Gastrocnemius medialis (tissue), 4 donors: ENCODE results near the gene ZNF804A. TPM values are rescaled to one million over a fixed set of nuclear protein-coding genes. Genes with fewer than 3 reads are reported as not detected.

Source experiments
- ATAC-seq, 2 donors: fragments of 150-250 bp; one replicate each; pipeline ENCODE4 v1.9.1; 2016
- DNase-seq, 2 donors: peaks; one replicate each; pipeline ENCODE4 v3.0.0-alpha.2; 2019
- H3K27ac ChIP-seq, 4 donors: fragments of 200-600 bp; sonication (generic); 1 replicate in 1 of 4; 2 replicates in 3 of 4; pipeline ENCODE4 v1.5.1; 2016 to 2018; ENCODE audit warnings: mild to moderate bottlenecking in 2 of 4, moderate library complexity in 1 of 4
- H3K27me3 ChIP-seq, 3 donors: fragments of 200-600 bp; sonication (generic) in 2 of 3; 1 replicate in 1 of 3; 2 replicates in 2 of 3; pipeline versions ENCODE4 v1.5.1 to v1.6.0; 2016 to 2019; ENCODE audit warnings: mild to moderate bottlenecking in 1 of 3, moderate library complexity in 1 of 3
- H3K36me3 ChIP-seq, 2 donors: fragments of 200-600 bp; sonication (generic) in 1 of 2; one replicate each; pipeline ENCODE4 v1.5.1; 2017 to 2018
- H3K4me1 ChIP-seq, 2 donors: fragments of 200-600 bp; sonication (generic) in 1 of 2; one replicate each; pipeline ENCODE4 v1.5.1; 2016 to 2017; ENCODE audit warnings: mild to moderate bottlenecking in 2 of 2
- H3K4me3 ChIP-seq, 4 donors: fragments of 200-600 bp; sonication (generic) in 3 of 4; 1 replicate in 1 of 4; 2 replicates in 3 of 4; pipeline ENCODE4 v1.5.1; 2016 to 2019; ENCODE audit warnings: mild to moderate bottlenecking in 2 of 4
- H3K9me3 ChIP-seq, 3 donors: fragments of 200-600 bp; sonication (generic) in 2 of 3; 1 replicate in 1 of 3; 2 replicates in 2 of 3; pipeline ENCODE4 v1.5.1; 2016 to 2019
- CTCF ChIP-seq, 5 experiments: fragments of 450-650 bp in 3 of 5; fragments of 200-600 bp in 2 of 5; sonication (generic) in 2 of 5; IDR thresholded peaks in 4 of 5; conservative IDR thresholded peaks in 1 of 5; 1 replicate in 4 of 5; 2 replicates in 1 of 5; pipeline ENCODE4 v1.5.1; 2016 to 2019; ENCODE audit warnings: antibody characterized with exemption in 5 of 5, mild to moderate bottlenecking in 3 of 5, moderate library complexity in 3 of 5
- POLR2A ChIP-seq, 2 donors: fragments of 450-650 bp; IDR thresholded peaks; one replicate each; pipeline ENCODE4 v1.6.1; 2017; ENCODE audit warnings: antibody characterized with exemption in 2 of 2, mild to moderate bottlenecking in 2 of 2, moderate library complexity in 2 of 2
- in situ Hi-C, 4 donors: fragments of 200-750 bp; cut with MboI; loops; one replicate each; pipeline versions ENCODE4 v1.15.0 to v1.8.0; 2017; ENCODE audit warnings: low sequenced_read_pairs in 4 of 4
- intact Hi-C: fragments of 100-400 bp; cut with DNase I; formaldehyde crosslinking; loops from one replicate; pipeline ENCODE4 v1.15.1; 2023; ENCODE audit warnings: low total_unique reads
- total RNA-seq, 4 donors: library from RNA; depleted of rRNA; stranded (reverse); fragments of >200 nt; gene quantifications; one replicate each; pipeline versions ENCODE4 v1.1.0 to v1.2.3, GENCODE V29; 2016

Gene ZNF804A
- total RNA-seq, 4 donors from 2014 or later = not detected

- H3K27me3 ChIP-seq = no peaks in the 10 kb centered on the region
- H3K4me3 ChIP-seq = no peak overlapping the region
- in situ Hi-C loops (no loop called here), intact Hi-C loops (no loop called here)
- no peak for ATAC-seq
- no peak for TF ChIP-seq POLR2A (IDR thresholded peaks at IDR 0.05)
- TF ChIP-seq CTCF (IDR thresholded peaks at IDR 0.05 in 4 of 5, conservative IDR thresholded peaks at IDR 0.05 in 1 of 5) = no peak
- no peak for DNase-seq
- H3K4me1 ChIP-seq = no peaks in the 10 kb centered on the region
- no peaks in the 10 kb centered on the region for H3K9me3 ChIP-seq
- no peaks in the 10 kb centered on the region for H3K36me3 ChIP-seq
- no peak overlapping the region for H3K27ac ChIP-seq
Measured at GRCh38 chr2:184611361-184612085, 13.2 kb downstream of the ZNF804A start.

- Histone ChIP-seq H3K4me1 (no peaks in the 10 kb centered on the region), H3K27me3 (no peaks in the 10 kb centered on the region), H3K36me3 (no peaks in the 10 kb centered on the region), H3K9me3 (no peaks in the 10 kb centered on the region), H3K4me3 (no peak overlapping the region), H3K27ac (no peak overlapping the region)
- TF ChIP-seq POLR2A (IDR thresholded peaks at IDR 0.05) = no peak
- TF ChIP-seq CTCF (IDR thresholded peaks at IDR 0.05 in 4 of 5, conservative IDR thresholded peaks at IDR 0.05 in 1 of 5) = no peak
- DNase-seq (no peak), ATAC-seq (no peak)
- in situ Hi-C loops (no loop called here), intact Hi-C loops (no loop called here)
Measured at GRCh38 chr2:184620367-184620766, 22.0 kb downstream of the ZNF804A start.

- in situ Hi-C loops = no loop called here
- DNase-seq = no peak
Measured at GRCh38 chr2:184624311-184624710, 26.0 kb downstream of the ZNF804A start.

DNA sequence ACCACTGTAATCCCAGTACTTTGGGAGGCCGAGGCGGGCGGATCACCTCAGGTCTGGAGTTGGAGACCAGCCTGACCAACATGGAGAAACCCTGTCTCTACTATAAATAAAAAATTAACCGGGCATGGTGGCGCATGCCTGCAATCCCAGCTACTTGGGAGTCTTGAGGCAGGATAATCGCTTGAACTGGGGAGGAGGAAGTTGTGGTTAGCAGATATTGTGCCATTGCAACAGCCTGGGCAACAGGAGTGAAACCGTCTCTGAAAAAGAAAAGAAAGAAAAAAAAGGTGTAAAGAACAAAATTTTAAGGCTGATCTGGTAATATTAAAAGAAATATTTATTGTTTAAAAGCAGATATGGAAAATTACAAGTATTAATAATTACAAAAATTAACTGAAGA, 29.7 kb downstream of the ZNF804A start:
- intact Hi-C loops = no loop called here
- no peak overlapping the region for H3K27ac ChIP-seq
- no peaks in the 10 kb centered on the region for H3K4me1 ChIP-seq
- no peaks in the 10 kb centered on the region for H3K9me3 ChIP-seq
- no peak for ATAC-seq
- no peak for DNase-seq
- H3K27me3 ChIP-seq = no peaks in the 10 kb centered on the region
- in situ Hi-C loops = no loop called here
- TF ChIP-seq CTCF (IDR thresholded peaks at IDR 0.05 in 4 of 5, conservative IDR thresholded peaks at IDR 0.05 in 1 of 5) (no peak), POLR2A (IDR thresholded peaks at IDR 0.05) (no peak)
- no peaks in the 10 kb centered on the region for H3K36me3 ChIP-seq
- H3K4me3 ChIP-seq = no peak overlapping the region

More at GRCh38 chr2:184624311-184624710, 26.0 kb downstream of the ZNF804A start:
- H3K27me3 ChIP-seq = no peaks in the 10 kb centered on the region
- no peak overlapping the region for H3K27ac ChIP-seq
- intact Hi-C loops = no loop called here
- no peak overlapping the region for H3K4me3 ChIP-seq
- no peaks in the 10 kb centered on the region for H3K36me3 ChIP-seq
- ATAC-seq = no peak
- no peaks in the 10 kb centered on the region for H3K9me3 ChIP-seq
- H3K4me1 ChIP-seq = no peaks in the 10 kb centered on the region
- TF ChIP-seq CTCF (IDR thresholded peaks at IDR 0.05 in 4 of 5, conservative IDR thresholded peaks at IDR 0.05 in 1 of 5) (no peak), POLR2A (IDR thresholded peaks at IDR 0.05) (no peak)

DNA sequence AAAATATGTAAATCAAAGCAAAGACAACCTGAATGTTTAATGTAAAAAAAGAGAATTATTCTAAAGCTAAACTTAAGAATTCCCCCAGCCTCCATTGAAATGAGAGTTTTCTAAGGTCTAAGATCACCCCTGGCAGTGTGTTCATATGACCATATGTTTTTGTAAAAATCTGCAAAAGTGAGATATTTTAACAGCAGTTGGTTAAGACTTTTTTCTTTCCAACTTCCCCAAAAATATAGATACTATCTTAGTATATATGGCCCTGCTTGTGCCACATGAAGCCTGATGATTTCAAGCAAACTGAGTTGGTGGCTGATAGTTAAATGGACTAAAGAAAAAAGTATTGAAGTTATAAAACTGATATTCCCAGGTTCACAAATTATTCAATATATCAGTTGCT, 35.4 kb downstream of the ZNF804A start:
- Histone ChIP-seq H3K9me3 (no peaks in the 10 kb centered on the region), H3K27me3 (no peaks in the 10 kb centered on the region), H3K4me1 (no peaks in the 10 kb centered on the region), H3K4me3 (no peak overlapping the region), H3K36me3 (no peaks in the 10 kb centered on the region), H3K27ac (no peak overlapping the region)
- intact Hi-C loops = no loop called here
- TF ChIP-seq POLR2A (IDR thresholded peaks at IDR 0.05) (no peak), CTCF (IDR thresholded peaks at IDR 0.05 in 4 of 5, conservative IDR thresholded peaks at IDR 0.05 in 1 of 5) (no peak)
- in situ Hi-C loops = no loop called here
- ATAC-seq (no peak), DNase-seq (no peak)
